Caco-2 (cell line): ENCODE measurements around the gene AKT3. TPM values are rescaled to one million over a fixed set of nuclear protein-coding genes. Genes with fewer than 3 reads are reported as not detected.

Experiments used
- BruUV-seq: library from RNA; stranded (reverse); fragments of 400-500 nt; replicated peaks from 2 replicates; lab custom pipeline; 2021; lab: Mats Ljungman, UMichigan
- CTCF ChIA-PET: fragments of 300-600 bp; sonication (Branson Sonifier 250); formaldehyde crosslinking; loops from one replicate; lab custom pipeline; 2022; ENCODE audit warnings: antibody characterized with exemption; lab: Charles Lee
- POLR2A ChIA-PET: fragments of 300-600 bp; sonication (Branson Sonifier 250); formaldehyde crosslinking; loops from one replicate; lab custom pipeline; 2022; ENCODE audit warnings: antibody characterized with exemption; lab: Charles Lee
- DNase-seq, 2 experiments: peaks; one replicate each; pipeline versions ENCODE4 v3.0.0 to v3.0.0-alpha.2; 2020 to 2022
- H3K27me3 ChIP-seq: replicated peaks from 2 replicates; pipeline ENCODE4 v1.6.0; 2011; ENCODE audit warnings: low read length; ENCODE audit not compliant: control insufficient read depth, insufficient read depth
- H3K36me3 ChIP-seq: 2 replicates; pipeline ENCODE4 v1.5.1; 2011; ENCODE audit warnings: low read length; ENCODE audit not compliant: control insufficient read depth, insufficient read depth
- H3K4me1 ChIP-seq: fragments of 250-450 bp; sonication (Bioruptor Pico); 2 replicates; pipeline ENCODE4 v1.5.1; 2020; ENCODE audit warnings: mild to moderate bottlenecking
- H3K4me3 ChIP-seq: 2 replicates; pipeline ENCODE4 v1.5.1; 2011; ENCODE audit warnings: low read depth, mild to moderate bottlenecking, control low read depth, low read length
- H3K9me3 ChIP-seq: fragments of 250-450 bp; sonication (Bioruptor Pico); 2 replicates; pipeline ENCODE4 v1.5.1; 2020; ENCODE audit warnings: mild to moderate bottlenecking, moderate library complexity
- H3K27ac Mint-ChIP-seq: one replicate; pipeline ENCODE4 v1.8.0; 2022; ENCODE audit warnings: mixed read lengths; ENCODE audit not compliant: unreplicated experiment
- H3K27me3 Mint-ChIP-seq: one replicate; pipeline ENCODE4 v1.8.0; 2022; ENCODE audit warnings: mixed read lengths; ENCODE audit not compliant: insufficient read depth, unreplicated experiment
- H3K36me3 Mint-ChIP-seq: one replicate; pipeline ENCODE4 v1.8.0; 2022; ENCODE audit warnings: mild to moderate bottlenecking, mixed read lengths; ENCODE audit not compliant: insufficient read depth, unreplicated experiment
- H3K4me1 Mint-ChIP-seq: one replicate; pipeline ENCODE4 v1.8.0; 2022; ENCODE audit warnings: low read depth, mixed read lengths; ENCODE audit not compliant: unreplicated experiment
- H3K4me3 Mint-ChIP-seq: one replicate; pipeline ENCODE4 v1.8.0; 2022; ENCODE audit warnings: mild to moderate bottlenecking, moderate library complexity, mixed read lengths; ENCODE audit not compliant: unreplicated experiment
- H3K9me3 Mint-ChIP-seq: one replicate; pipeline ENCODE4 v1.8.0; 2022; ENCODE audit warnings: mixed read lengths; ENCODE audit not compliant: unreplicated experiment
- CTCF ChIP-seq, 2 experiments: fragments of 200-600 bp in 1 of 2; IDR thresholded peaks; 1 replicate in 1 of 2; 2 replicates in 1 of 2; pipeline versions ENCODE4 v1.5.1 to v1.8.0; 2011 to 2022; ENCODE audit warnings: antibody characterized with exemption in 1 of 2, control low read depth in 1 of 2, inconsistent platforms in 1 of 2, low read depth in 1 of 2, low read length in 1 of 2, mild to moderate bottlenecking in 1 of 2, moderate library complexity in 1 of 2; ENCODE audit not compliant: insufficient read depth in 1 of 2, severe bottlenecking in 1 of 2, unreplicated experiment in 1 of 2
- intact Hi-C: fragments of 100-400 bp; cut with micrococcal nuclease; formaldehyde crosslinking; loops from one replicate; pipeline ENCODE4 v1.10.0; 2022; ENCODE audit not compliant: unreplicated experiment
- total RNA-seq: library from RNA; stranded (reverse); gene quantifications from 2 replicates; pipeline ENCODE4 v1.2.3, GENCODE V29; 2022

The AKT3 gene
- total RNA-seq, 1 experiment from 2014 or later, result 3.7 TPM

DNA sequence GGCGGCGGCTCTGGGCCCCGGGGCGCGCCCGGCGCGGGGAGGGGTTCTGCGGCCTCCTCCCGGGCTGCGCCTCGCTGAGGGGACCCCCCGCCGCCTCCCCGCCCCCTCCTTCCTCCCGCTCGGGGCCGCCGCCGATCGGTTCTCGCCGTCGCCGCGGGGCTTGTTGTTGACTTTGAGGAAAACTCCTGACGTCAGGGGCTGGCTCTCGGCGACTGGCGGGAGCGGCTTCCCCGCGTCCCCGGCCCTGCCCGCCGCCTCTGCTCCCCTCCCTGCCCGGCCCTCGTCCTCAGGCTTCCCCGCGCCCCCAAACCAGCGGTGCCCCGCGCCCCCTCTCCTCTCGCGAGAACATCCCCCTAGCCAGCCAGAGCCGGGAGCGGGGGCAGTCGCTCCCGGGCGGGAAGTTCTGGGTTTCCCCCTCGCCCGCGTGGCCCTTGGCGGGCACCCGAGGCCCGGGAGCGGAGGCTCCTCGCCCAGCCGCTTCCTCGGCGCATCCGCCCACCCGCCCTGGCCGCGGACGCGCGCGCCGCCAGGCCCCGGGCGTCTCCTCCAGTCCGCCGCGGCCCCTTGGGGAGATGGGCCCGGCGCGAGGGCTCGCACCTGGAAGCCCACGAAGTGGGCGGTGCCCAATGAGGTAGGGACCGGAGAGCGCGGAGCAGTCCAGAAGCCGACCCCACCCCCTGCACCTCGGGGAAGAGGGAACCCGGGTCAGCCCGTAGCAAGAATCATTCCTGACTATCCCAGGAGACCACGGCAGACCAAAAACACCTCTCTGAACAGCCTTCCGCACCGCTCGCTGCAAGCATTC lies 611 bp upstream of the AKT3 start:
- H3K9me3 Mint-ChIP-seq, result no peaks in the 10 kb centered on the region
- peaks cover 12% of the 10 kb centered on the region for H3K27me3 Mint-ChIP-seq
- Histone ChIP-seq H3K9me3 (no peaks in the 10 kb centered on the region), H3K27me3 (peaks cover 2% of the 10 kb centered on the region), H3K4me1 (0 out of 2 replicates have a peak, but pooled peaks cover 10% of the 10 kb centered on the region), H3K4me3 (peak overlapping the region; percentile 64), H3K36me3 (no peaks in the 10 kb centered on the region)
- POLR2A ChIA-PET, result no interaction called here
- CTCF ChIA-PET, result interaction anchor here (0.6 kb wide), 1 partner anchor 91 kb away, joined by 3 read pairs; no protein-coding TSS in a partner anchor
- TF ChIP-seq CTCF (IDR thresholded peaks at IDR 0.05; ENCODE audit: insufficient read depth in 1 of 2, low read depth in 1 of 2, low read length in 1 of 2, severe bottlenecking in 1 of 2, unreplicated experiment in 1 of 2), result no peak
- H3K4me1 Mint-ChIP-seq, result no peaks in the 10 kb centered on the region
- H3K4me3 Mint-ChIP-seq, result peak overlapping the region; percentile 83
- H3K27ac Mint-ChIP-seq, result no peak overlapping the region
- peaks cover 4% of the 10 kb centered on the region for H3K36me3 Mint-ChIP-seq
- BruUV-seq, result no TSS peak
- intact Hi-C loops, result loop anchor here (1.0 to 10.0 kb wide), 3 partner anchors 52 to 194 kb away; no protein-coding TSS in a partner anchor
- DNase-seq, result peak; percentile 59 to 61

DNA sequence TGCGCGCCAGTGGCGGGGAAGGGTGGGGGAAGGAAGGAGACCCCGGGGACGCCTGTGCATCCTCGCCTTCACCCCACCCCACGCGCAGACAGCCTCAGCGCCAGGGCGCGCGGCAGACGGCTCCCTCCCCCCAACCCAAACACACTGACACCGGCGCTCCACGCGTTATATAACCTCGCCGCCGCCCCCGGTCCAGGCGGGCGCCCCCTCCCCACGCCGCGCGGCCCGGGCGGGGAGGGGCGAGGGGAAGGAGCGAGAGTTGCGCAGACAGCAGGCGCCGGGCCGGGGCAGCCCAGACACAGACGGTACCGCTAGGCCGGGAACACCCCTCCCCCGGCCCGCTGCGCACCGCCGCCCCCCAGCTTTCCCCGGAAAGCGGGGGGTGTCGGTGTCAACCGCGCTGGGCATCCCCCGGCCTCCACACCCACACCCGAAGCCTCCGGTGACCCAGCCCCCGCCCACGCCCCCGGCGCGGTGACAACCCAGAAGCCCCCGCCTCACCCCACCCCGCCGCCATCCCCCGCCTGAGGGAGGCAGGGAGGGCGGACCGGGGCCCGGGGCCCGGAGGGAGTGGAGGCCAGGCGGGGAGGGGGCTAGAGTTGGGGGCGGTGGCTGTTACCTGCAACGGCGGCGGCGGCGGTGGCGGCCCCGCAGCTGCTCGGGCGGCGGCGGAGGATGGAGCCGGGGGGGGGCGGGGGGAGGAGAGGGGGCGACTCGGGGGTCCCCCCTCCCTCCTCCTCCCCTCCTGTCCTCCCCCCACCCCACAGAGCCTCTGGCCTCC lies 432 bp downstream of the AKT3 start:
- Mint-ChIP-seq H3K36me3 (peaks cover 4% of the 10 kb centered on the region), H3K4me3 (peak overlapping the region; percentile 83), H3K9me3 (no peaks in the 10 kb centered on the region), H3K4me1 (no peaks in the 10 kb centered on the region), H3K27ac (no peak overlapping the region), H3K27me3 (peaks cover 5% of the 10 kb centered on the region)
- peak overlapping the region; percentile 64 for H3K4me3 ChIP-seq
- no peaks in the 10 kb centered on the region for H3K9me3 ChIP-seq
- ChIA-PET CTCF (interaction anchor here (0.6 kb wide), 1 partner anchor 92 kb away, joined by 3 read pairs; no protein-coding TSS in a partner anchor), POLR2A (no interaction called here)
- BruUV-seq, result no TSS peak
- H3K36me3 ChIP-seq, result no peaks in the 10 kb centered on the region
- H3K4me1 ChIP-seq, result 0 out of 2 replicates have a peak, but pooled peaks cover 10% of the 10 kb centered on the region
- H3K27me3 ChIP-seq, result peaks cover 2% of the 10 kb centered on the region; the same call in 1 of the 2 replicates
- intact Hi-C loops, result loop anchor here (10.0 kb wide), 1 partner anchor 195 kb away; no protein-coding TSS in a partner anchor
- TF ChIP-seq CTCF (IDR thresholded peaks at IDR 0.05; ENCODE audit: insufficient read depth in 1 of 2, low read depth in 1 of 2, low read length in 1 of 2, severe bottlenecking in 1 of 2, unreplicated experiment in 1 of 2), result no peak
- peak in 1 of 2 experiments; percentile 5 for DNase-seq

DNA sequence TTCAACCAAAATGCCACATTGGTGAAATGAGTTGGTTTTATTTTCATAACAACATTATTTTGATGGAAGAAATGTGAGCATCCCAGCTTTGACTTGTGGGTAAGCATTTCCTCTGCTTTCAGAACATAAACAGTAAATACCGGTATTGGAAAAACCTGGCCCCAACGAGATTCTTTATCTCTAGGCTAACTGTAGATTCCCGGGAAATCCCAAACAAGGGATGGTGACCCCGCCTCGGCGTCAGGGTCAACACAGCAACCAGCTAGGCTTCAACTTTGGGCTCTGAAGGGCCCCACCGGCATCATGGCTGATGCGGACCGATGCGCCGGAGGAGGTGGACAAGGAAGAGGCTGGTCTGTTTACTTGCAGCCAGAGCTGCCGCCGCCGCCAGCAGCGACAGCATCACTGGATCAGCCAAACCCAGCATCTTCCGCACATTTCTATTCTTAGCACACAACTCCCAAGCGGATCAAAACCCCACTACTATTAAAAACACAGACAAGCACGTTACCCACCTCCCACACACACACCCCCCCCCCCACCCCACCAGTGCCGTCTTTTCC lies 1.1 kb downstream of the AKT3 start:
- TF ChIP-seq CTCF (IDR thresholded peaks at IDR 0.05; ENCODE audit: insufficient read depth in 1 of 2, low read depth in 1 of 2, low read length in 1 of 2, severe bottlenecking in 1 of 2, unreplicated experiment in 1 of 2), result no peak
- no TSS peak for BruUV-seq
- intact Hi-C loops, result no loop called here
- Histone ChIP-seq H3K36me3 (no peaks in the 10 kb centered on the region), H3K9me3 (no peaks in the 10 kb centered on the region), H3K27me3 (peaks cover 2% of the 10 kb centered on the region; the same call in 1 of the 2 replicates), H3K4me1 (0 out of 2 replicates have a peak, but pooled peaks cover 10% of the 10 kb centered on the region), H3K4me3 (peak overlapping the region; percentile 64; the same call in 1 of the 2 replicates)
- Mint-ChIP-seq H3K27ac (no peak overlapping the region), H3K27me3 (peaks cover 3% of the 10 kb centered on the region), H3K36me3 (peaks cover 4% of the 10 kb centered on the region), H3K4me1 (no peaks in the 10 kb centered on the region), H3K4me3 (peak overlapping the region; percentile 83), H3K9me3 (no peaks in the 10 kb centered on the region)
- DNase-seq, result peak in 1 of 2 experiments; percentile 24
- POLR2A ChIA-PET, result no interaction called here
- CTCF ChIA-PET, result no interaction called here
